Activated CD8-positive, alpha-beta memory T cell treated with anti-CD3 and anti-CD28 coated beads for 24 hours (primary cell): Measurements from ENCODE around the gene SLC22A23.

Source experiments
- DNase-seq: peaks from one replicate; pipeline ENCODE4 v3.0.0-alpha.2; 2020

Gene SLC22A23

DNA sequence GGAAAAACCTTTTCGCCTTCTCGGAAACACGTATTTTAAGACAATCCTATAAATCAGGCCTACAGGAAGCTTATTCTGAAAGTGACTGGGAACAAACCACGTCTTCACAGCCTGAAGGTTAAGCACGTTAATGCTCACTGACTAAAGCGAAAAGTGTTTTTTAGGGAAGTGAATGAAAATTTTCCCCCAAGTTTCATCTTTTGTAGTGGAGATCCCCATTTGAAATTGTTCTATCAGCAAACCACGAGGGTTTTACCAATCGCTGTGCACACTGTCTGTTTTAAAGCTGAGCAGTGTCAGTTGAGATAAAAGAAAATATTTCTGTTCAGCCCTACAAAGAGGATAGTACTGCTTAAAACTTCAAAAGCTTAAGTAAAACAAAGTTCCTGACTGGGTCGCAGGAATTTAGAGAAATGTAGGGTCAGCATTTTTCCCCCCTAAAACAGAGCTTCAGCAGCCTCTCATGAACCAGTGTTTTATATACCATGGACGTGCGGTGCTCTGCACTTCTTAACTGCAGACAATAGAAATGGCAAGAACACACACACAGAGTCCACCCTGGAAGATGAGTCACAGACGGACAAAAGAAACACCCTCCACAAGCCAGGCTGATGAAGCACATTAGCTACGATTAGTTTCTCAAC, 34.9 kb downstream of the SLC22A23 start:
- DNase-seq = no peak

- DNase-seq = no peak
Measured at GRCh38 chr6:3421143-3421542, 35.7 kb downstream of the SLC22A23 start.

DNA sequence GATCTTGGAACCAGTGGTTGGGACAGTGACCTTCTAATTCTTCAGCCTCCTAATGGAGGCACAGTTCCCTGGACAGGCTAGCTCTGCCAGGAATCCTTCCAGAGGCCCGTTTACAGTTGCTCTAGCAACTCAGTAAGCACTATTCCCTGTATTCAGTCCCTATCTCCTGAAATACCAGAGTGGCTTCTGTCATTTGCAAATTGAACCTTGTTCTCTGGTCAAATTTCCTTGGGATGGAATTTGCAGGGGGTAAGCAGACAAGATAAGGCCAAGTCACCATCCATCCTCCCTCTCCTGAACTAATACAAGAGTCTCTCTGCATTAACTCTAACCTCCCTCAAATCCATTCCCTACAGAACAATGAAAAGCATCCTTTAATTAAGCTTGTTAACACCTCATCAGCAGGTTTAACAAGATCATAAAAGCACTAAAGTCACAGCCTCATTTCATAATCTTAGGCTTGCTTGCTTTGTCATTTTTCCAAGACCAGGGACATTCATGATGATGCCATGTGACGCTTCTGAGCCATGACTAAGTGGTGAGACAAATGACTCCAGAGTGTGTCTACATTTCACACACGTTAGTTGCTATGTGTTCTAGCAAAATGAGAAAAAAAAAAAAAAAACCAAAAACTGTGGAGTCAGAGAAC, 37.1 kb downstream of the SLC22A23 start:
- no peak for DNase-seq

- DNase-seq = no peak
Measured at GRCh38 chr6:3418496-3419060, 38.3 kb downstream of the SLC22A23 start.

DNA sequence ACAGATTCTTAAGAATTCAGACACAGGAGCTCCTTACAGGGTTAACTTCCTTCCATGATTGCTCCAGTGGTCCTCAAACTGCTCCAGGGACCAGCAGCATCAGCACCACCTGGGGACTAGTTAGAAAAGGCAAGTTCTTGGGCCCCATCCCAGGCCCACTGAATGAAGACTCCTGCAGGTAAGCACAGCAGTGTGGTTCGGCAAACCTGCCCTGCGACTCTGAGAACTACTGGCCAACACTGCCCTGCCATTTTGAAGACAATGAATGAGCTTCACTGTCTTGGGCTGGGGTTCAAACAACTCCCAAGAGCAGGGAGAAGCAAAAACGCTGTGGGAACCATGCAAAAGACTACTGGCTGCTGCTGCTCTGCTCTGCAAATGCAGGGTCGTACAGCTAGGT, 39.4 kb downstream of the SLC22A23 start:
- no peak for DNase-seq

DNA sequence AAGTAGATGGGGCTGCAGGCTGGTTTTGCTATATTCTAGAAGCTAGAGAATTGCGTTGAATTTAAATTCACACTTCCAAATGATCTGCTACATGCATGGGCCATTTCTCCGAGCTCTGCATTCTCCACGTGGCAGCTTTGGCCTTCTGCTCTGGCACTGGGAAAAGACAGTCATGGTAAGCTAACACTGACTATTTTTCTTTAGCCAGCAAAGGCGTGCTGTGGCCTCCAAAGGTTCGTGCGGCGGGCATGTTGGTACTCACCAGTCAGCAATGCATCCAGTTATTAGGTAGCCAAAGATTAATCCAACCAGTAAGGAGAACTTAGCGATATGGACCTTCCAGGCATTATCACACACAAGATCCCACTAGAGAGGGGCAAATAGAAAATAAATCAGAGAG, 41.4 kb downstream of the SLC22A23 start:
- DNase-seq = no peak

GRCh38 chr6:3415082-3415453, 41.8 kb downstream of the SLC22A23 start:
- DNase-seq = no peak

GRCh38 chr6:3414327-3415081, 42.3 kb downstream of the SLC22A23 start:
- DNase-seq = no peak

- DNase-seq = no peak
Measured at GRCh38 chr6:3413592-3413991, 43.3 kb downstream of the SLC22A23 start.

- DNase-seq = no peak
Measured at GRCh38 chr6:3412779-3413500, 43.9 kb downstream of the SLC22A23 start.

DNA sequence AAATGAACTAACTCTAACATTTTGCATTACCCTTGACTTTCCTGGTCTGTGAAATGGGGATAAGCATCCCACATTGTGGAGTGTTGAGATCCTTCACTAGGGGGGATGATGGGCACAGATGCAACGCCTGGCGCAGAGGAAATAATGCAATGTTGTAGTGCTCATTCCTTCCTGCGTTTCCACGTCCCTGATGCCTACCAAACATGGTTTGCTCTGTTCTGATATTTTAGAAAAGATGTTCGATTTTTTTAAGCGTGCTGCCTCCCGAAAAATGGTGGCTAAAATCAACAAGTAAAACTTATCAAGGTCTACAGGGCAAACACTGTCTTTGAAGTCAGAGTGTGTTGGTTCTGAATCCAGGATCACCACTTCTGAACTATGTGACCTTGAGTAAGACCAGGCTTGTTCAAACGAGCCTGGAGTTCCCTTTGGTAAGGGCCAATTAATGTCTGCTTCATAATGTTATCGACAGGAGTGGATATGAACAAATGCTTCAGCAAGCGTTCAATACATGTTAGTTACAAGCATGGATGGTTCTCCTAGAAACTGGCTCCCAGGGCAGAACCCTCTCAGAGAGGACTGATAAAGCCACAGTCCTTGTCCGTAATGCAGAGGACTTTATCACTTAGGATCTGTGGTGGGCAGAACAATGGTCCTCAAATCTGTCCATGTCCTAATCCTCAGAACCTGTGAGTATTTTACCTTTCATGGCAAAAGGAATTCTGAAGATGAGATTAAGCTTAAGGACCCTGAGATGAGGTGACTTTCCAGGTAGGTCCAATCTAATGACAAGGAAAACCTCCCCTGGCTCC, 44.7 kb downstream of the SLC22A23 start:
- no peak for DNase-seq

DNA sequence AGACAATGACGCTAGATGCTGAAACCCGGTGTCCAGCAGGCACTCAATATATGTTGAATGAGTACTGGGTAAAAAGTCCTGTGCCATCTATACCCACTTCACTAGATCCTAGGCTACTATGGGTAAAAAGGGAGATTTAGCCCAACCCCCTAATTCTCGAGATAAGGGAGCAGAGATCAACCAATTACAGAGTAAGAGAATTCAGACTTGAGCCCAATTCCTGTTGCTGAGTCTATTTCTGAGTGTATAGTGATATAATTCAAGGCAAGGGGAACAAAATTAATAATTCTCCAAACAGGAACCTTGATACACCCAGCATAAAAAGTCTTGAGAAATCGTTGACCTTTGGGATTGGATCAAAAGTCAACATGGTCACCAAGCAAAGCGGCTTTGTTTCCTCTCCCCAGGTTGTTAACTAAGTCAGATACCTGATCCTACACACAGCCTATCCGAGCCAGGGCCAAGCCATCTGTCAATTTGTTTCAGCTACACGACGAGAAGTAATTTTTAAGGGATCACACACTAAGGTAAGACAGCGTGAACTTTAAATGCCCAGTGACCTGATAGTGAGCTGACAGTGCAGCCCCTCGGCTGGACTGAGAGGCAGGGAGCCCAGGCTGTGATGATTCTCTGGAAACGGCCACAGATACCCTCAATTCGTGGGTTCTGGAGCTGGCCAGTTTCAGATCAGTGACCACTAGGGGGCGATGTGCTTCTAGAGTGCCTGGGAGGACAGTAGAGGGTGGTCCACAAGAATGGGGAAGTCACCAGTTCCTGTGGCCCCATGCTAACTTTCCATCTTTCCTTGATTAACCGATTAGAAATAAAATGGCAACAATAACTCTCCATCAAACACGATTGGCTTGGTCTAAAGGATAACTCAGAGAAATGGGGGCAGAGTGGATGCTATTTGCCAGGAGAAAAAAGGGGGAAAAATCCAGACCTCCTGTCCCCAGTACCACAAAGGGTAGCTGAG, 46.2 kb downstream of the SLC22A23 start:
- DNase-seq = peak; percentile 74

- DNase-seq = no peak
Measured at GRCh38 chr6:3409699-3410384, 47.0 kb downstream of the SLC22A23 start.

- no peak for DNase-seq
Measured at GRCh38 chr6:3408665-3409064, 48.2 kb downstream of the SLC22A23 start.

- DNase-seq = no peak
Measured at GRCh38 chr6:3407840-3408239, 49.0 kb downstream of the SLC22A23 start.

DNA sequence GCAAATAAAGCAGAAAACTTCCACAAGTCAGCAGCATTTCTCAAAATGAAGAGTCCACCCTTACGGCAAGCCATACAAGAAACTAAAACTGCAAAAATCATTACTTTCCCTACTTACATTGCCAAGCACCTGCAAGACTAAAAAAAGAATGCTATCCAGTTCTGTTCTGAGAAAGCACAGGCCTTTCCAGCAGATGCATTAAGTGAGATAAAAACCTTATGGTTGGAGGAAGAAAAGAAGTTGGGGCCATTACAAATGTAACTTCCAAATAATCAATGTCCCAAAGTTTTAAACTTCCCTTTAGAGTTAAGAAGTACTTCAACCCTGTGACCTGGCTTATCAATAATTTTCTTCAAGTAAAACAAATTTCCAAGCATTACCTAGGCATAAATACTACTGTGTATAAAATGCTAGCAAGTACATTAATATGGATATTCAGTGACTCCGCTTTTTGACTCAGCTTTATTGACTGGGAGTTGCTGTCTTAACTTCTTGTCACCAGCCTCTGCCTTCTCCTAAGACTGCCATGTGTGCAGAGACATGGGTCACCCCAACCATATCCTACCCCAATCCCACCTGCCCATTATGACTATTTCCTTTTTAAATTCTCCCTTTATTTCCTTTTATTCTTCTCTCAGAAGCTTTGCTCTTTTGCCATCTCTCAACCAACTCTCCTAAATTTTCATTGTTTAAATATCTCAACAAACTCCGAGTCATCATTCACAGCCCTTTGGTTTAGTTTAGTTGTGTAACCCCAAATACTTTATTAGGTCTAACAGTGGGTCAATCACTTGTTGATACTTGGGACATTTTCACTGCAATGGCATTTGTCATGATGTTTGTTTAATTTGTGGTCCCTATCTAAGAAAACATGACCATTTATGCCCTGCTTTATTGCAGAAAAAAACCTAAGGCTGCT, 49.7 kb downstream of the SLC22A23 start:
- no peak for DNase-seq

DNA sequence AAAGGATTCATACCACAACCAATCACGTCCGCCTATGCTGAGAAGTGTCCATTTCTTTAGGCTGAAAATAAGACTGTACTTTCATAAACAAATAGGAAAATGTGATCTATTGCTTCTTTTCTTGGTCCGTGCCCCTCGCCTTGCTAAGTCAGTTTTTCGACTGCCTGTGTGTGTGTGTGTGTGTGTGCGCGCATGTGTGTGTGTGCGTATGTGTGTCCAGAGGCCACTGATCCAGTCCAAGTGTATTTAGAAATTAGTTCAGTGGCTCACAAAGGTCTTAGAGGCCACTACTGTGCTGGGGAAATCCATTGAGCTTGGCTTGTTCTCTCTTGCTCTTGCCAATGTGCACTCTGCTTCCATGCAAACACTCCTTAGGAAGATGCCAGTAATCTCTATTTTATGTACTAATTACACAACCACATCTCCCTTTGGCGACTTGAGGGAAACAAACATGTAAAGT, 50.5 kb downstream of the SLC22A23 start:
- no peak for DNase-seq

DNA sequence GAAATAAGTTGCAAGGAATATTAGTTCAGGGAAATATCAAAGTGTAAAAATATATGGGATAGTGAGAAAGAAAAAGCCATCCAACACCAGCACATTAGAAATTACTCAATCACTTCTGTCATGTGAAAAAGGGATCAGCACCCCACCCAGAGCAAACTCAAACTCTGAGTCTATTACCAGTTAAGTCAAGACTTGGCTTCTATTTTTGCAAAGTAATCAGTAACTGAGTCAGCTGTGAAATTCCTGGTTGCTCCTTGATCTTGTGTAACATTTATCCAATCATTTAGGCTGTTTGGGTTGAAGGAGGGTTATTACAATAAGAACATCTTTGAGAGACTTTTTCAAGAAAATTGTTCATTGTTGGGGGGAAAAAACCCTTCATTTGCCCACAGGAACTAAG, 51.2 kb downstream of the SLC22A23 start:
- DNase-seq = no peak

- no peak for DNase-seq
Measured at GRCh38 chr6:3405182-3405518, 51.7 kb downstream of the SLC22A23 start.
